ENCODE measurements around the gene NUTF2. TPM values are rescaled to one million over a fixed set of nuclear protein-coding genes. Genes with fewer than 3 reads are reported as not detected.
"Not testable (repeated sequence)": the region's sequence is repeated elsewhere in the genome, so short reads cannot be mapped to it uniquely, and the experiment has no call there.

NUTF2 gene
- total RNA-seq, 1 donor from 2014 or later, result 121 TPM

DNA sequence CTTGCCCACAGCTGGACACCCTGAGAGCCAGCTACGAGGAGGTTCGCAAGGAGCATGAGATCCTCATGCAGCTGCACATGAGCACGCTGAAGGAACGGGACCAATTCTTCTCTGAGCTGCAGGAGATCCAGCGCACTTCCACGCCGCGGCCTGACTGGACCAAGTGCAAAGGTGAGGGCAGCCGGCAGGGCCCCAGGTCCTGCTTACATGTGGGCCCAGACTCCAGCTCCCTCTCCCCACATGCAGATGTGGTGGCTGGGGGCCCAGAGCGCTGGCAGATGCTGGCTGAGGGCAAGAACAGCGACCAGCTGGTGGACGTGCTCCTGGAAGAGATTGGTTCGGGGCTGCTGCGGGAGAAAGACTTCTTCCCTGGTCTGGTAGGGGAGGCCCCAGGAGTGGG lies 20.8 kb upstream of the NUTF2 start:
- H3K4me3 Mint-ChIP-seq (ENCODE audit: unreplicated experiment), result no peak overlapping the region
- H3K4me1 Mint-ChIP-seq (ENCODE audit: unreplicated experiment), result no peaks in the 10 kb centered on the region
- no peaks in the 10 kb centered on the region for H3K9me3 Mint-ChIP-seq (ENCODE audit: unreplicated experiment)
- H3K36me3 Mint-ChIP-seq (ENCODE audit: unreplicated experiment), result peaks cover 13% of the 10 kb centered on the region
- no peak overlapping the region for H3K27ac Mint-ChIP-seq (ENCODE audit: unreplicated experiment)
- TF ChIP-seq, protein P1, sequence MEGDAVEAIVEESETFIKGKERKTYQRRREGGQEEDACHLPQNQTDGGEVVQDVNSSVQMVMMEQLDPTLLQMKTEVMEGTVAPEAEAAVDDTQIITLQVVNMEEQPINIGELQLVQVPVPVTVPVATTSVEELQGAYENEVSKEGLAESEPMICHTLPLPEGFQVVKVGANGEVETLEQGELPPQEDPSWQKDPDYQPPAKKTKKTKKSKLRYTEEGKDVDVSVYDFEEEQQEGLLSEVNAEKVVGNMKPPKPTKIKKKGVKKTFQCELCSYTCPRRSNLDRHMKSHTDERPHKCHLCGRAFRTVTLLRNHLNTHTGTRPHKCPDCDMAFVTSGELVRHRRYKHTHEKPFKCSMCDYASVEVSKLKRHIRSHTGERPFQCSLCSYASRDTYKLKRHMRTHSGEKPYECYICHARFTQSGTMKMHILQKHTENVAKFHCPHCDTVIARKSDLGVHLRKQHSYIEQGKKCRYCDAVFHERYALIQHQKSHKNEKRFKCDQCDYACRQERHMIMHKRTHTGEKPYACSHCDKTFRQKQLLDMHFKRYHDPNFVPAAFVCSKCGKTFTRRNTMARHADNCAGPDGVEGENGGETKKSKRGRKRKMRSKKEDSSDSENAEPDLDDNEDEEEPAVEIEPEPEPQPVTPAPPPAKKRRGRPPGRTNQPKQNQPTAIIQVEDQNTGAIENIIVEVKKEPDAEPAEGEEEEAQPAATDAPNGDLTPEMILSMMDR (IDR thresholded peaks at IDR 0.05), result no peak
- no peak for DNase-seq (ENCODE audit: extremely low spot score, unreplicated experiment)
- H3K27me3 Mint-ChIP-seq (ENCODE audit: unreplicated experiment), result no peaks in the 10 kb centered on the region

GRCh38 chr16:67828651-67829050 lies 18.1 kb upstream of the NUTF2 start:
- DNase-seq (ENCODE audit: extremely low spot score, unreplicated experiment), result no peak
- Mint-ChIP-seq H3K36me3 (ENCODE audit: unreplicated experiment) (peaks cover 14% of the 10 kb centered on the region), H3K27ac (ENCODE audit: unreplicated experiment) (no peak overlapping the region), H3K4me3 (ENCODE audit: unreplicated experiment) (no peak overlapping the region), H3K27me3 (ENCODE audit: unreplicated experiment) (no peaks in the 10 kb centered on the region), H3K4me1 (ENCODE audit: unreplicated experiment) (peaks cover 8% of the 10 kb centered on the region), H3K9me3 (ENCODE audit: unreplicated experiment) (no peaks in the 10 kb centered on the region)
- TF ChIP-seq, protein P1 (IDR thresholded peaks at IDR 0.05), result no peak

GRCh38 chr16:67833030-67833414 lies 13.7 kb upstream of the NUTF2 start:
- no peak for DNase-seq (ENCODE audit: extremely low spot score, unreplicated experiment)
- H3K9me3 Mint-ChIP-seq (ENCODE audit: unreplicated experiment), result no peaks in the 10 kb centered on the region

DNA sequence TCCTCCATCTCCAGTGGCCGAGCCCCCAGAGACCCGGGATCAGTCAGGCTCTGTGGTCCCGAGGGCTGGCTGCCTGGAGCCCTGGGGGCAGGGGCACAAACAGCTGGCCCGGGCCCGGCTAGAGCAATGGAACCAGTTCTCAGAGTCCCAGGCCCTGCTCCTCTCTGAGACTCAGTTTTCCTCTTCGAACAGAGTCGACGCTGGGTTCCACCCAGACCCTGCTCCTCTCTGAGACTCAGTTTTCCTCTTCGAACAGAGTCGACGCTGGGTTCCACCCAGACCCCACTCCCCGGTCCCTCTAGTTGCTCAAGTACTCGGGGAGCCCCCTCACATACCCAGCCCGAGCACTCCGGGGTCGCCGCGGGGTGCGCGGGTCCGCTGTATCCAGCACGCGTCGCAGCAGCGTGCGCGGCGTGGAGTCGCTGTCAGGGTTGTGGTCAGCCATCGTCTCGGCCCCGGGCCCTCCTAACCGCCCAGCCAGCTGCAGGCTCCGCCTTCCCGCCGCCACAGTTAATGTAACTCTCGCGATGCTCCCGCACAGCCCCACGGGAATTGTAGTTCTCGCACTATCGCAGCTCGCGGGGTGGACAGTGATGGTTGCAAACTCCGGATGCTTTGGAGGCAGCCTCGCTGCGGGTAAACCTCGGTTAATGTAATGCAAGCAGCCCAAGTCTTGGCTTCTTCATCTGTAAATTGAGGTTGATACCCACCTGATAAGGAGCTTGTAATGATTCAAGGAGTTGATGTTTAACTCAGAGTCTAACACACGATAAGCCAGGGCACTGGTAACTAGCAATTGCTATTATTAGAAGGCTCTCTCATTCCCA lies 13.1 kb upstream of the NUTF2 start:
- Mint-ChIP-seq H3K9me3 (ENCODE audit: unreplicated experiment) (no peaks in the 10 kb centered on the region), H3K27ac (ENCODE audit: unreplicated experiment) (peak overlapping the region; percentile 68), H3K36me3 (ENCODE audit: unreplicated experiment) (peaks cover 13% of the 10 kb centered on the region), H3K4me1 (ENCODE audit: unreplicated experiment) (peaks cover 10% of the 10 kb centered on the region), H3K4me3 (ENCODE audit: unreplicated experiment) (peak overlapping the region; percentile 90), H3K27me3 (ENCODE audit: unreplicated experiment) (no peaks in the 10 kb centered on the region)
- peak; percentile 98 for DNase-seq (ENCODE audit: extremely low spot score, unreplicated experiment)
- TF ChIP-seq, protein P1 (IDR thresholded peaks at IDR 0.05), result no peak

More at GRCh38 chr16:67833030-67833414, 13.7 kb upstream of the NUTF2 start:
- peak overlapping the region; percentile 68 for H3K27ac Mint-ChIP-seq (ENCODE audit: unreplicated experiment)
- peaks cover 10% of the 10 kb centered on the region for H3K4me1 Mint-ChIP-seq (ENCODE audit: unreplicated experiment)
- H3K36me3 Mint-ChIP-seq (ENCODE audit: unreplicated experiment), result peaks cover 14% of the 10 kb centered on the region
- TF ChIP-seq, protein P1 (IDR thresholded peaks at IDR 0.05), result no peak
- H3K4me3 Mint-ChIP-seq (ENCODE audit: unreplicated experiment), result peak overlapping the region; percentile 90
- no peaks in the 10 kb centered on the region for H3K27me3 Mint-ChIP-seq (ENCODE audit: unreplicated experiment)

DNA sequence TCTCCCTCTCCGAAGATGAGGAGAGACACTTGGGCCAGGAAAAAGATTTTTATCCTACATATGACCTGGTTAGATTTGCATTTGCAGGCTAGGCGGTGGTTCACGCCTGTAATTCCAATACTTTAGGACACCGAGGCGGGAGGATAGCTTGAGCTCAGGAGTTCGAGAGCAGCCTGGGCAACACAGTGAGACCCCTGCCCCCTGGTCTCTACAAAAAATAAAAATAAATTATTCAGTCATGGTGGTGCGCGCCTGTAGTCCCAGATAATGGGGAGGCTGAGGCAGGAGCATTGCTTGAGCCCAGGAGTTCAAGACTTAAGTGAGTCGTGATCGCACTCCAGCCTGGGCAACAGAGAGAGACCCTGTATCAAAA lies 12.5 kb upstream of the NUTF2 start:
- peaks cover 9% of the 10 kb centered on the region for H3K36me3 Mint-ChIP-seq (ENCODE audit: unreplicated experiment)
- H3K9me3 Mint-ChIP-seq (ENCODE audit: unreplicated experiment), result no peaks in the 10 kb centered on the region
- peaks cover 10% of the 10 kb centered on the region for H3K4me1 Mint-ChIP-seq (ENCODE audit: unreplicated experiment)
- no peak for DNase-seq (ENCODE audit: extremely low spot score, unreplicated experiment)
- TF ChIP-seq, protein P1 (IDR thresholded peaks at IDR 0.05), result no peak
- H3K4me3 Mint-ChIP-seq (ENCODE audit: unreplicated experiment), result peak overlapping the region; percentile 90
- no peak overlapping the region for H3K27ac Mint-ChIP-seq (ENCODE audit: unreplicated experiment)
- H3K27me3 Mint-ChIP-seq (ENCODE audit: unreplicated experiment), result no peaks in the 10 kb centered on the region

GRCh38 chr16:67837190-67837589 lies 9.5 kb upstream of the NUTF2 start:
- not testable (repeated sequence) for H3K9me3 Mint-ChIP-seq (ENCODE audit: unreplicated experiment); H3K36me3 Mint-ChIP-seq (ENCODE audit: unreplicated experiment); DNase-seq (ENCODE audit: extremely low spot score, unreplicated experiment); H3K4me3 Mint-ChIP-seq (ENCODE audit: unreplicated experiment); H3K27ac Mint-ChIP-seq (ENCODE audit: unreplicated experiment); H3K27me3 Mint-ChIP-seq (ENCODE audit: unreplicated experiment)
- H3K4me1 Mint-ChIP-seq (ENCODE audit: unreplicated experiment), result peaks cover 14% of the 10 kb centered on the region

All from osteocyte (in vitro differentiated cells).